Measurements from ENCODE around the gene ACTR2. TPM values are rescaled to one million over a fixed set of nuclear protein-coding genes. Genes with fewer than 3 reads are reported as not detected.

ACTR2 gene
- polyA plus RNA-seq, 1 donor from 2014 or later, result 118 TPM

DNA sequence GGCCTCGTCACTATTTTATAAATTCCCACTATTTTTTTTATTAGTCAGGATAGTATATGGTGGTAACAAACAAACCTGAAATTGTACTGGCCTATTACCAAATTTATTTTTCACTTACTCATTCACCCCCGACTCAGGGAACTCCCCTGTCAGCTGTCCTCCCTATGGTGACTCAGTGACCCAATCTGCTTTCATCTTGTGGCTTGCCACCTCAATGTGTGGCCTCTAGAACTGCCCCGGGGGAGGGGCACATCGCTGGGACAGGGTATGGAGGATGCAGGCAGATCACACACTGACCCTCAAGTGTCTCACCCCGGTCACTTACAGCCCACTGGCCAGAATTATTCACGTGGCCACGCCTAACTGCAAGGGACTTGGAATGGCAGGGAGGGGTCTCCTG, 71.6 kb downstream of the ACTR2 start (continued):
- TF ChIP-seq, protein P1, sequence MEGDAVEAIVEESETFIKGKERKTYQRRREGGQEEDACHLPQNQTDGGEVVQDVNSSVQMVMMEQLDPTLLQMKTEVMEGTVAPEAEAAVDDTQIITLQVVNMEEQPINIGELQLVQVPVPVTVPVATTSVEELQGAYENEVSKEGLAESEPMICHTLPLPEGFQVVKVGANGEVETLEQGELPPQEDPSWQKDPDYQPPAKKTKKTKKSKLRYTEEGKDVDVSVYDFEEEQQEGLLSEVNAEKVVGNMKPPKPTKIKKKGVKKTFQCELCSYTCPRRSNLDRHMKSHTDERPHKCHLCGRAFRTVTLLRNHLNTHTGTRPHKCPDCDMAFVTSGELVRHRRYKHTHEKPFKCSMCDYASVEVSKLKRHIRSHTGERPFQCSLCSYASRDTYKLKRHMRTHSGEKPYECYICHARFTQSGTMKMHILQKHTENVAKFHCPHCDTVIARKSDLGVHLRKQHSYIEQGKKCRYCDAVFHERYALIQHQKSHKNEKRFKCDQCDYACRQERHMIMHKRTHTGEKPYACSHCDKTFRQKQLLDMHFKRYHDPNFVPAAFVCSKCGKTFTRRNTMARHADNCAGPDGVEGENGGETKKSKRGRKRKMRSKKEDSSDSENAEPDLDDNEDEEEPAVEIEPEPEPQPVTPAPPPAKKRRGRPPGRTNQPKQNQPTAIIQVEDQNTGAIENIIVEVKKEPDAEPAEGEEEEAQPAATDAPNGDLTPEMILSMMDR (IDR thresholded peaks at IDR 0.05; ENCODE audit: poor library complexity, severe bottlenecking), result no peak

DNA sequence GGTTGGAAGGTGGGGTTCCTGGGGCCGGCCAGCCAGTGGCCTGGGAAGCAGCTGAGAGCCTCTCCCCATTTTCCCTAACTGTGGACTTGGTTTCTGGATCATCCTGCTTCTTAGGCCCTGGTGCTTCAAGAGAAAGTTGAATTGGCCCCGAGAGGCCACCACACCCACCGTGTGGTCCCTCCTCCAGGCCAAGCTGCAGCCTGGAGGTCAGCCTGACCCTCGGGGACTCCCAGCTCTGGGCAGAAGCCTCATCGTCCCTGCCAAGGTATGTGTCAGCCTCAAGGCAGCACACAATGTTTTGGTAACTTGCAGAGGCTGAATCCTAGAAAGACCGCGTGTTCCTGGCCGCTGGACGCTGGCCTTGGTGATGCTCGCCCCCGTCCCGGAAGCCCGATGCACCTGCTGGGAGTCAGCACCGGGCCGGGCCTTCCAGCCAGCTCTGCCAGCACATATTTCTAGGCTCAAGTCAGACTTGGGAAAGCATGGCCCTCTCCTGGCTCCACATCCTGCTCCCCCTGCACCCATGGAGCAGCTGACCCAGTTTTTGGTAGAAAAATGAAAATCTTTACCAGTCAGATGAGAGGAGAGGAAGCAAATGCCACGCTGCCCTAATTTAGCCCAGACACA, 72.6 kb downstream of the ACTR2 start:
- H2AFZ ChIP-seq (ENCODE audit: low read depth, low read length), result no peak overlapping the region
- no peaks in the 10 kb centered on the region for H3K27me3 ChIP-seq (ENCODE audit: insufficient read depth, low read depth, low read length)
- TF ChIP-seq, protein P2, sequence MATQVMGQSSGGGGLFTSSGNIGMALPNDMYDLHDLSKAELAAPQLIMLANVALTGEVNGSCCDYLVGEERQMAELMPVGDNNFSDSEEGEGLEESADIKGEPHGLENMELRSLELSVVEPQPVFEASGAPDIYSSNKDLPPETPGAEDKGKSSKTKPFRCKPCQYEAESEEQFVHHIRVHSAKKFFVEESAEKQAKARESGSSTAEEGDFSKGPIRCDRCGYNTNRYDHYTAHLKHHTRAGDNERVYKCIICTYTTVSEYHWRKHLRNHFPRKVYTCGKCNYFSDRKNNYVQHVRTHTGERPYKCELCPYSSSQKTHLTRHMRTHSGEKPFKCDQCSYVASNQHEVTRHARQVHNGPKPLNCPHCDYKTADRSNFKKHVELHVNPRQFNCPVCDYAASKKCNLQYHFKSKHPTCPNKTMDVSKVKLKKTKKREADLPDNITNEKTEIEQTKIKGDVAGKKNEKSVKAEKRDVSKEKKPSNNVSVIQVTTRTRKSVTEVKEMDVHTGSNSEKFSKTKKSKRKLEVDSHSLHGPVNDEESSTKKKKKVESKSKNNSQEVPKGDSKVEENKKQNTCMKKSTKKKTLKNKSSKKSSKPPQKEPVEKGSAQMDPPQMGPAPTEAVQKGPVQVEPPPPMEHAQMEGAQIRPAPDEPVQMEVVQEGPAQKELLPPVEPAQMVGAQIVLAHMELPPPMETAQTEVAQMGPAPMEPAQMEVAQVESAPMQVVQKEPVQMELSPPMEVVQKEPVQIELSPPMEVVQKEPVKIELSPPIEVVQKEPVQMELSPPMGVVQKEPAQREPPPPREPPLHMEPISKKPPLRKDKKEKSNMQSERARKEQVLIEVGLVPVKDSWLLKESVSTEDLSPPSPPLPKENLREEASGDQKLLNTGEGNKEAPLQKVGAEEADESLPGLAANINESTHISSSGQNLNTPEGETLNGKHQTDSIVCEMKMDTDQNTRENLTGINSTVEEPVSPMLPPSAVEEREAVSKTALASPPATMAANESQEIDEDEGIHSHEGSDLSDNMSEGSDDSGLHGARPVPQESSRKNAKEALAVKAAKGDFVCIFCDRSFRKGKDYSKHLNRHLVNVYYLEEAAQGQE (IDR thresholded peaks at IDR 0.05; ENCODE audit: borderline replicate concordance), result no peak
- TF ChIP-seq EZH2 (IDR thresholded peaks at IDR 0.05; ENCODE audit: borderline replicate concordance, insufficient read depth, low read length, poor library complexity, severe bottlenecking) (no peak), MXI1 (conservative IDR thresholded peaks at IDR 0.05; ENCODE audit: poor library complexity, severe bottlenecking) (no peak), EP300 (conservative IDR thresholded peaks at IDR 0.05; ENCODE audit: poor library complexity, severe bottlenecking) (no peak), POLR2AphosphoS5 (IDR thresholded peaks at IDR 0.05) (no peak), SMC3 (conservative IDR thresholded peaks at IDR 0.05; ENCODE audit: poor library complexity) (no peak), TAF1 (IDR thresholded peaks at IDR 0.05; ENCODE audit: low read depth) (no peak), RAD21 (conservative IDR thresholded peaks at IDR 0.05) (no peak)
- TF ChIP-seq, protein P1 (IDR thresholded peaks at IDR 0.05; ENCODE audit: poor library complexity, severe bottlenecking), result no peak
- H3K4me3 ChIP-seq (ENCODE audit: low read length), result no peak overlapping the region
- no peaks in the 10 kb centered on the region for H3K9me3 ChIP-seq (ENCODE audit: low read length)
- no peak overlapping the region for H3K27ac ChIP-seq (ENCODE audit: low read length)
- H3K9ac ChIP-seq (ENCODE audit: low read length), result no peak overlapping the region
- no peaks in the 10 kb centered on the region for H4K20me1 ChIP-seq (ENCODE audit: insufficient read depth)
- H3K79me2 ChIP-seq (replicated peaks; ENCODE audit: insufficient read depth, low read length), result no peaks in the 10 kb centered on the region
- no peaks in the 10 kb centered on the region for H3F3A ChIP-seq (ENCODE audit: insufficient read depth, low read length, poor library complexity, severe bottlenecking)
- no peaks in the 10 kb centered on the region for H3K36me3 ChIP-seq (ENCODE audit: insufficient read depth, low read length)
- no peaks in the 10 kb centered on the region for H3K9me2 ChIP-seq (ENCODE audit: insufficient read depth, low read length)
- H3K4me2 ChIP-seq (ENCODE audit: low read length), result no peak overlapping the region
